ENCODE data around the gene DHX40. TPM values are rescaled to one million over a fixed set of nuclear protein-coding genes. Genes with fewer than 3 reads are reported as not detected.
"Not testable (repeated sequence)": the region's sequence is repeated elsewhere in the genome, so short reads cannot be mapped to it uniquely, and the experiment has no call there.

DHX40 gene
- total RNA-seq, 4 donors from 2014 or later = 21.6 to 51.7 (median 32.6) TPM

- DNase-seq (ENCODE audit: low spot score) (no peak), ATAC-seq (ENCODE audit: low FRiP score) (no peak)
- no peak for TF ChIP-seq CTCF (IDR thresholded peaks at IDR 0.05)
These were observed 81.9 kb downstream of the DHX40 start for GRCh38 chr17:59647288-59647687.

GRCh38 chr17:59649886-59650285 is 84.5 kb downstream of the DHX40 start:
- TF ChIP-seq CTCF (IDR thresholded peaks at IDR 0.05) = no peak
- no peak for DNase-seq (ENCODE audit: low spot score)
- ATAC-seq (ENCODE audit: low FRiP score) = no peak

DNA sequence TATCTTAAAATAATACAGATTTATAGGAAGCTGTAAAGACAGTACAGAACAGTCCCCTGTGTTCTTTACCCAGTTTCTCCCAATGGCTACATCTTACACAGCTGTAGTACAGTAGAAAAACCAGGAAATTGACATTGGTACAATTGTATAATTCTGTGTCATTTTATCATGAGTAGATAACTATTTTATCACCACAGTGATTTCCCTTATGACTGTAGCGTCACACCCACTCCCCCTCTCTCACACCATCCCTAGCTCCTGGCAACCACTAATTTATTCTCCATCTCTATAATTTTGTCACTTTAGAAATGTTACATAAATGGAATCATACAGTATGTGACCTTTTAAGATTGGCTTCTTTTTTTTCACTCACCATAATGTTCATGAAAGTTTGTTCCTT is 85.2 kb downstream of the DHX40 start:
- DNase-seq (ENCODE audit: low spot score) (no peak), ATAC-seq (ENCODE audit: low FRiP score) (no peak)
- TF ChIP-seq CTCF (IDR thresholded peaks at IDR 0.05) = no peak

- DNase-seq (ENCODE audit: low spot score) (no peak), ATAC-seq (ENCODE audit: low FRiP score) (no peak)
- TF ChIP-seq CTCF (IDR thresholded peaks at IDR 0.05) = no peak
These were observed 85.9 kb downstream of the DHX40 start for GRCh38 chr17:59651346-59651745.

DNA sequence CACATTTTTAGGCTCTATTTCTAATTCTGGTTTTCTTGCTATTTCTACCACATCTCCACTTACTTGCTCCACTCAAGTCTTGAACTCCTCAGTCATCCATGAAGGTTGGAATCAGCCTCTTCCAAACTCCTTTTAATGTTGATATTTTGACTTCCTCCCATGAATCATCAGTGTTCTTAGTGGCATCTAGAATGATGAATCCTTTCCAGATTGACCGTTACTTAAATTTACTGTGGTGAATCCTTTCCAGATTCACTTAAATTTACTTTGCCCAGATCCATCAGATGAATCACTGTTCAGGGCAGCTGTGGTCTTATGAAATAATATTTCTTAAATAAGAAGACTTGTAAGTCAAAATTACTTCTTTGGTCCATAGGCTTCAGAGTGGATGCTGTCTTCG is 86.7 kb downstream of the DHX40 start:
- DNase-seq (ENCODE audit: low spot score) = no peak
- no peak for ATAC-seq (ENCODE audit: low FRiP score)
- TF ChIP-seq CTCF (IDR thresholded peaks at IDR 0.05) = no peak

DNA sequence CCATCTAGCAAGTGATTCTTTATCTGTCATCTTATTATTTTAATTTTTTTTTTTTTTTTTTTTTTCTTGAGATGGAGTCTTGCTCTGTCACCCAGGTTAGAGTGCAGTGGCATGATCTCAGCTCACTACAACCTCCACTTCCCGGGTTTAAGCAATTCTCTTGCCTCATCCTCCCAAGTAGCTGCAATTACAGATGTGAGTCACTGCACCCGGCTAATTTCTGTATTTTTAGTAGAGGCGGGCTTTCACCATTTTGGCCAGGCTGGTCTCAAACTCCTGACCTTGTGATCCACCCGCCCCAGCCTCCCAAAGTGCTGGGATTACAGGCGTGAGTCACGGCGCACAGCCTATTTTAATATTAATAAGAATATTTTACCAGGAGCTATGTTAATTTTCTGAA is 91.2 kb downstream of the DHX40 start:
- not testable (repeated sequence) for ATAC-seq (ENCODE audit: low FRiP score); DNase-seq (ENCODE audit: low spot score)

Small RNAs within 50 kb of the gene (small RNA-seq; reads per million reads assigned to genes)
- not detected for gene RNU4-13P

Other genes starting within 250 kb of the DHX40 start
- gene YPEL2, start 234.0 kb upstream of the DHX40 start, total RNA-seq = 10 to 100 TPM; 34.3 to 53.6 (median 40.7) TPM
- gene CLTC, start 54.3 kb downstream of the DHX40 start, total RNA-seq = 100 to 1,000 TPM; 217 to 241 (median 230) TPM
- 10 to 100 TPM; 28.1 to 80.0 (median 30.6) TPM for gene PTRH2, start 141.8 kb downstream of the DHX40 start, total RNA-seq
- 100 to 1,000 TPM; 169 to 476 (median 278) TPM for gene VMP1, start 142.0 kb downstream of the DHX40 start, total RNA-seq